ENCODE measurements around the gene PDE8A. TPM values are rescaled to one million over a fixed set of nuclear protein-coding genes. Genes with fewer than 3 reads are reported as not detected.

Gene PDE8A
- total and polyA plus RNA-seq, 2 donors, result 17.6 to 82.3 TPM

DNA sequence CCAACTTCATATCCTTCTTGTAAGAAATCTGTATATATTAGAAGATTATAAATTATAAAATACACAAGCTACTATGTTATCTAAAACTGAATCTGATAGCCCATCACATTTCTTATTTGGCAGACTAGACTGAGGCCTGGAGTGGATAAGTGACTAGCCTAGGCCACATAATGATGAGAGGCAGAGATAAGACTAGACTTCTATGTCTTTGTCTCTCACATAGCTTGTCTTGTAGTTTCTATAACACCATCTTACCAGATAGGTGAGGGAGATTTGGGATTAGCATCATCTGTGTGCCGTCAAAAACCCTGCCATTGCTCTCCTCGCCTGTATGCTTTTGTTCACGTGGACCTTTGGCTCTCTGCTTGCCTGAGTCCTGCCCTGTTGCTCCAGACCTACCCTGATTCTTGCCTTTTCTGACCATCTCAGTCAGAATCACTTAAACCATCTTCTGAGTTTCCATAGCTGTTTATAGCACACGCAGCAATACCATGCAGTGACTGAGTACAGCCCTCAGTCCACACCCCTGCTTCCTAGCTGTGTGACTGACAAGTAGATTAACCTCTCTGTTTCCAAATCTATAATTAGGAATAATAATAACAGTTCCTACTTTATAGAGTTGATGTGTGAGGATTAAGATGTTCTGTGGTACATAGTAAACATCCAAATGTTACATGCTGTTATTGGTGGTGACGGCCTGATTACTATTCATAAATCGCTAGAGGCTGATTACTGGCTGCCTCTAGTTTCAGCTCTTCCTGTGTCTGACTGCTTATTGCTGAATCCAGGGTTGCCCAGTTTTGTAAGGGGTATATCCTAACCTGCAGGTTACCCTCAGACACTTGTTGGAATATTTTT is 49.7 kb downstream of the PDE8A start:
- Histone ChIP-seq H3K36me3 (ENCODE audit: insufficient read depth) (no peaks in the 10 kb centered on the region), H3K4me3 (ENCODE audit: low read depth, low read length) (no peak overlapping the region), H3K27ac (ENCODE audit: low read depth) (no peak overlapping the region), H3K4me1 (ENCODE audit: insufficient read depth) (no peaks in the 10 kb centered on the region)
- 81% methylated on average over 6 of the region's 6 CpGs for WGBS
- DNase-seq (ENCODE audit: extremely low spot score), result no peak

DNA sequence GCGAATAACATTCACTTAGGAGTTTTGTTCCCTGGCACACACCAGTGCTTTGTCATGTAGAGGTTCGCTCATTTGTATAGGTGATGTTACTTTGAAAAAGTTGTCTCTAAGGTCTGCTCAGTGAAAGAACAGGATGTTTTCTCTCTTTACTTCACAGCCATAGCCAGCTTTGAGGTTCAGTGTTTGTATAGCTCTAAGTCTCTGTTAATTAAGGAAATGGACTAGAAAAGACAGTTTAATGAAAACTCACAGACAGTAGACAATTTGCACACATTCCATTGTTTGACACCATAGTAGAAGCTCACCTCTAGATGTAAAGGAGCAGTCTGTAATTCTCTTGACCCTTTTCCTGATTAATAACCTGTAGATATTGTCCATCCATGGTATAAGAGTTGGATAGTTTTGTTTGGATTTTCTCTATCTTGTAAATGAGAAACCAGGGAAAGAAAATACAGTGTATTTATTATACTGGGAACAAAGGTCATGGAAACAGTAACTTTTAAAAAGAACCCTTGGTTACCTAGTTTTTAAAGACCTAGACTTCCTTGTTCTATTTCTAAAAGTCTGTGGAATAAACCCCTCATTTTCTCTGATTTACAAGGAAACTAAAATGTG is 50.4 kb downstream of the PDE8A start:
- Histone ChIP-seq H3K4me3 (ENCODE audit: low read depth, low read length) (no peak overlapping the region), H3K27ac (ENCODE audit: low read depth) (no peak overlapping the region), H3K36me3 (ENCODE audit: insufficient read depth) (no peaks in the 10 kb centered on the region), H3K4me1 (ENCODE audit: insufficient read depth) (no peaks in the 10 kb centered on the region)
- 86% methylated on average over 2 of the region's 2 CpGs for WGBS
- no peak for DNase-seq (ENCODE audit: extremely low spot score)

GRCh38 chr15:85033148-85033547 is 51.5 kb downstream of the PDE8A start:
- 54% methylated on average over 1 of the region's 1 CpG for WGBS
- Histone ChIP-seq H3K36me3 (ENCODE audit: insufficient read depth) (no peaks in the 10 kb centered on the region), H3K4me3 (ENCODE audit: low read depth, low read length) (no peak overlapping the region), H3K27ac (ENCODE audit: low read depth) (no peak overlapping the region), H3K4me1 (ENCODE audit: insufficient read depth) (no peaks in the 10 kb centered on the region)
- DNase-seq (ENCODE audit: extremely low spot score), result no peak

- DNase-seq (ENCODE audit: extremely low spot score), result no peak
- 94% methylated on average over 5 of the region's 5 CpGs for WGBS
- Histone ChIP-seq H3K4me3 (ENCODE audit: low read depth, low read length) (no peak overlapping the region), H3K4me1 (ENCODE audit: insufficient read depth) (no peaks in the 10 kb centered on the region), H3K27ac (ENCODE audit: low read depth) (no peak overlapping the region), H3K36me3 (ENCODE audit: insufficient read depth) (no peaks in the 10 kb centered on the region)
Measured at GRCh38 chr15:85034276-85034675, 52.6 kb downstream of the PDE8A start.

- Histone ChIP-seq H3K36me3 (ENCODE audit: insufficient read depth) (no peaks in the 10 kb centered on the region), H3K4me3 (ENCODE audit: low read depth, low read length) (no peak overlapping the region), H3K27ac (ENCODE audit: low read depth) (no peak overlapping the region), H3K4me1 (ENCODE audit: insufficient read depth) (no peaks in the 10 kb centered on the region)
- no peak for DNase-seq (ENCODE audit: extremely low spot score)
Measured at GRCh38 chr15:85035980-85036379, 54.3 kb downstream of the PDE8A start.

GRCh38 chr15:85036716-85037115 is 55.1 kb downstream of the PDE8A start:
- no peak for DNase-seq (ENCODE audit: extremely low spot score)
- Histone ChIP-seq H3K4me1 (ENCODE audit: insufficient read depth) (no peaks in the 10 kb centered on the region), H3K27ac (ENCODE audit: low read depth) (no peak overlapping the region), H3K4me3 (ENCODE audit: low read depth, low read length) (no peak overlapping the region), H3K36me3 (ENCODE audit: insufficient read depth) (no peaks in the 10 kb centered on the region)
- WGBS, result 69% methylated on average over 3 of the region's 3 CpGs

DNA sequence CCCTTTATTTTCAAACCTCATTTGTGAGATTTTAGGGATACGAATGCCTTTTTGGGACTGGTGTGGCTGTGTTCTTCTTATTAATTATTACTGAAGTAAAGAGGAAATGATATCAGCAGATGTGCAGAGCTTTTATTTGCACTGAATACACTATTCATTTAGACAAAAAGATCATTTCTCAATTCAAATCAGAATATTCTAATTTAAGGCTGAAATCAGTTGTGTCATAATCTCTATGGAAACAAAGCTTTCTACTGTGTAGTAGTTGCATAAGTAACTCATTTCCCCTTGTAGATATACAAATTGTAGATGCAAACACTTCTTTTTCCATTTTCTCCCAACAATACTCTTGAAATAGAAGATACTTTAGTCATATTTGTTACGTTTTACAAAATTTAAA is 56.0 kb downstream of the PDE8A start:
- Histone ChIP-seq H3K4me1 (ENCODE audit: insufficient read depth) (no peaks in the 10 kb centered on the region), H3K36me3 (ENCODE audit: insufficient read depth) (no peaks in the 10 kb centered on the region), H3K4me3 (ENCODE audit: low read depth, low read length) (no peak overlapping the region), H3K27ac (ENCODE audit: low read depth) (no peak overlapping the region)
- WGBS, result 87% methylated on average over 2 of the region's 2 CpGs
- no peak for DNase-seq (ENCODE audit: extremely low spot score)

DNA sequence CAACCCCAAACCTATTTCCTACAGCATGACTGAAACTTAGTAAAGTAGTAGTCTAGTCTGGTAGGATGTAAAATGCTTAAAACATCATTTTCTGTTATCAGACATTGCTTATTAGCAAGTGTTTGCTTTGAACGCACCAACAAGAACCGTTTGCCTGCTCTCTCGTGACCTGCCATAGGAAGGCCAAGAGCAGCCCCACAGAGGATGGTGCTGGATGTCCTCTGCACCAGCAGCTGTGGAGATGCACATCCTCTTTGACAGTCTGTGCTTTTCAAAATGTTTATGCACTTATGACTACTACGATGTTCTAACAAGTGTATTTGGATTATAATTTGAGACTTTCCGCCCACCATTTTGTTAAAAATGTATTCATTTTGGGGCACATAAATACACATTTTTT is 59.6 kb downstream of the PDE8A start:
- no peak for DNase-seq (ENCODE audit: extremely low spot score)
- Histone ChIP-seq H3K27ac (ENCODE audit: low read depth) (no peak overlapping the region), H3K36me3 (ENCODE audit: insufficient read depth) (no peaks in the 10 kb centered on the region), H3K4me3 (ENCODE audit: low read depth, low read length) (no peak overlapping the region), H3K4me1 (ENCODE audit: insufficient read depth) (no peaks in the 10 kb centered on the region)
- 85% methylated on average over 5 of the region's 5 CpGs for WGBS

GRCh38 chr15:85044251-85044853 is 62.7 kb downstream of the PDE8A start:
- DNase-seq (ENCODE audit: extremely low spot score), result no peak
- H3K27ac ChIP-seq (ENCODE audit: low read depth), result no peak overlapping the region
- no peaks in the 10 kb centered on the region for H3K36me3 ChIP-seq (ENCODE audit: insufficient read depth)
- no peaks in the 10 kb centered on the region for H3K4me1 ChIP-seq (ENCODE audit: insufficient read depth)
- no peak overlapping the region for H3K4me3 ChIP-seq (ENCODE audit: low read depth, low read length)
- WGBS, result 53% methylated on average over 3 of the region's 3 CpGs

DNA sequence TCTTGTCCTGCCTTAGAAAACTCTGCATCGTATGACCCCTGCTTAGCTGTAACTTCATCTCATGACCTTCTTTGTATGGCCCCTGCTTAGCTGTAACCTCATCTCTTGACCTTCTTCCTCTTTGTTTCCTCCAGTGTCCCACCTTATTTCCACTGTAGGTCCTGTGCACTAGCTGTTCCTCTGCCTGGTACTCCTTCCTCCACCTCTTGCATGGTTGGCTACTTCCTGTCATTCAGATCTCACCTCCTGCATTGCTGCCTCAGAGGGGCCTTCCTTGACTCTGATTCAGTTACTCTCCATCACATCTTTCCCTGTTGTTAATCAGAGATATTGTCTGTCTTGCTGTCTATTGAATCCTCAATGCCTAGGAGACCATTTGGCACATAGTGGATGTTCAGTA is 63.2 kb downstream of the PDE8A start:
- Histone ChIP-seq H3K4me1 (ENCODE audit: insufficient read depth) (no peaks in the 10 kb centered on the region), H3K36me3 (ENCODE audit: insufficient read depth) (no peaks in the 10 kb centered on the region), H3K4me3 (ENCODE audit: low read depth, low read length) (no peak overlapping the region), H3K27ac (ENCODE audit: low read depth) (no peak overlapping the region)
- DNase-seq (ENCODE audit: extremely low spot score), result no peak
- 91% methylated on average over 1 of the region's 1 CpG for WGBS

DNA sequence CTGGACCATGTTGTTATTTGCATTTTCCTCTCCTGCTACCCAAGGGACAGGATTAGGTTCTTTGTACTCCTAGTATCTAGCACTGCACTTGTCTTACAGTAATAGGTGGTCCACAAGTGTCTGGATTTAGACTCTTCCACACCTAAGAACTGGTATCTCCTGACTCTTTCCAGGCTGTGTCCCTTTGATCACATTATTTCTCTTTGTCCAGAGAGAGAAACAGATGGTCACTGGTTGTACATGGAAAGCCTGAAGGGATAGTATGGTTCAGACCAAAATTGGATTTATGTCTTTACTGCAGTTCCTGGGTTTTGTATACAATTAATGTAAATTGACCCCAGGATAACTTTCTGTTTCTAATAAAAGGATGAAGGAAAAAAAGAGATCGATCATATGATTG is 64.0 kb downstream of the PDE8A start:
- Histone ChIP-seq H3K36me3 (ENCODE audit: insufficient read depth) (no peaks in the 10 kb centered on the region), H3K27ac (ENCODE audit: low read depth) (no peak overlapping the region), H3K4me1 (ENCODE audit: insufficient read depth) (no peaks in the 10 kb centered on the region), H3K4me3 (ENCODE audit: low read depth, low read length) (no peak overlapping the region)
- WGBS, result 60% methylated on average over 1 of the region's 1 CpG
- DNase-seq (ENCODE audit: extremely low spot score), result no peak

- Histone ChIP-seq H3K4me3 (ENCODE audit: low read depth, low read length) (no peak overlapping the region), H3K27ac (ENCODE audit: low read depth) (no peak overlapping the region)
Measured at GRCh38 chr15:85047271-85047948, 65.8 kb downstream of the PDE8A start.

DNA sequence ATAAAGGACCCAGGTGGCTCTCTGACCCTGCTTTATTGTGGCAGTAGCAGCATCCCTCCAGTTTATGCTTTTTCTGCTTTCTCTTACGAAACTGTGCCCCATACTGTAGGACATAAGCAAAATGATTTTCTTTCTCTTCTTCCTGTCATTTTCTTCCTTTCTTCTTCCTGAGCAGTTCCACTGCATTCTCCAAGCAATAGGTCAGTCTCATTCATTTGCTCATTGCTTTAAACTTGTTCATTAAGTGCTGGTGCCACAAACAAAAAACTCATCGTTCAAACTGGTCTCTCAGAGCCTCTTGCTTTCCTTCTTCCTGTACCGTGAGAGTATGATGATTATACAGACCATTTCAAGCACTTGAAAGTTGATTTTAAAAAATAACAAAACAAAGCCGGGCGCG is 66.8 kb downstream of the PDE8A start:
- Histone ChIP-seq H3K36me3 (ENCODE audit: insufficient read depth) (no peaks in the 10 kb centered on the region), H3K27ac (ENCODE audit: low read depth) (no peak overlapping the region), H3K4me3 (ENCODE audit: low read depth, low read length) (no peak overlapping the region), H3K4me1 (ENCODE audit: insufficient read depth) (no peaks in the 10 kb centered on the region)
- DNase-seq (ENCODE audit: extremely low spot score), result no peak
- 64% methylated on average over 6 of the region's 6 CpGs for WGBS

More at GRCh38 chr15:85047271-85047948, 65.8 kb downstream of the PDE8A start:
- DNase-seq (ENCODE audit: extremely low spot score), result no peak
- WGBS, result 27% methylated on average over 7 of the region's 7 CpGs
- H3K4me1 ChIP-seq (ENCODE audit: insufficient read depth), result no peaks in the 10 kb centered on the region
- H3K36me3 ChIP-seq (ENCODE audit: insufficient read depth), result no peaks in the 10 kb centered on the region

- H3K27ac ChIP-seq (ENCODE audit: low read depth), result no peak overlapping the region
- H3K36me3 ChIP-seq (ENCODE audit: insufficient read depth), result no peaks in the 10 kb centered on the region
- no peaks in the 10 kb centered on the region for H3K4me1 ChIP-seq (ENCODE audit: insufficient read depth)
- H3K4me3 ChIP-seq (ENCODE audit: low read depth, low read length), result no peak overlapping the region
- DNase-seq (ENCODE audit: extremely low spot score), result no peak
Measured at GRCh38 chr15:85049805-85050204, 68.1 kb downstream of the PDE8A start.

Data from urinary bladder (tissue), 4 donors.